HG03432 (cell line): Measurements from ENCODE around the gene CNOT2.
"Not testable (repeated sequence)": the region's sequence is repeated elsewhere in the genome, so short reads cannot be mapped to it uniquely, and the experiment has no call there.

Experiments
- ATAC-seq: cut with Tn5 transposase; IDR thresholded peaks from one replicate; pipeline ENCODE4 v1.9.1; 2021; ENCODE audit warnings: mild to moderate bottlenecking, moderate library complexity; ENCODE audit not compliant: unreplicated experiment

CNOT2 gene

GRCh38 chr12:70359458-70360197 lies 116.4 kb downstream of the CNOT2 start:
- ATAC-seq = no peak

GRCh38 chr12:70360218-70360617 lies 117.0 kb downstream of the CNOT2 start:
- ATAC-seq = no peak

DNA sequence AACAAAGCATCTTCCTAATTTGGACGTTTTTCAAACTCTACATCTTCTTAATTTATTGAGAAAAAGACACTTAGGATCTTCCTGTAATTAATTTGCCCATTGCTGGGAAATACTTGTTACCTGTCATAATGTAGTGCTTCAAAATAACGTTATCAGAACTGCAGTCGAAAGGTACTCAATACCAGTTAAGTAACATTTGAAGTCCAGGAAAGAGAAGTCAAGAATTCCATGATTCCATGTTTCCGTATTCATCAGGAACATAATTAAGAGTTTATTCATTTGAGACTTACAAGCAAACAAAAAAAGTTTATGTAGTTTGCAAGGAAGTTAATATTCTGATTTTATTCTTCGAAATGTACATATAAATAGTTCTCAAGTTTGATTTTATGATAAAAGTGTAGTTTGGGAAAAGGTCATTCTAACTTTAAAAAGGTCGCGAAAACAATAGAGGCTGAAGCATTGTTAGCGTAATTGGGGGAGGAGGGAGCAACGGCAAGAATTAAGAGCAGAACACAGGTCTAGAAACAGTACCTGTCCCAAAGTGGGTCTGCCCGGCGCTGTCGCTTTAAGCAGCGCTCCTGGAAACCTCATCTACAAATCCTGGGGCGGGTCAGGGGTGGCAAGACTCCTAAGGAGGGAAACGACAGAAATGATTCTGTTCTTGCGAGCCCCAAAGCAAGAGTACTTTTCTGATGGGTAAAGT lies 121.6 kb downstream of the CNOT2 start:
- ATAC-seq = no peak

DNA sequence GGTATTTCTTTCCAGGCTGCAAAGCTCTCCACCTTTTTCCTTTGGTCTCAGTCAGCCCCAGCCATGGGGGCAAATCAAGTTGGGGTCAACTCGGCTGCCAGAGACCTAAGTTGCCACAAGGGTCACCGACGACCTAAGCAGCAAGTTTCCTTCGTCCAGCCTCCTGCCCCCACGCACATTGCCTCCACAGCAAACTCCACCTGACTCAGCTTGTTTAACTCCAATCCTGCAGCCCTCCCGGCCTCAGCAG lies 122.1 kb downstream of the CNOT2 start:
- ATAC-seq = no peak

DNA sequence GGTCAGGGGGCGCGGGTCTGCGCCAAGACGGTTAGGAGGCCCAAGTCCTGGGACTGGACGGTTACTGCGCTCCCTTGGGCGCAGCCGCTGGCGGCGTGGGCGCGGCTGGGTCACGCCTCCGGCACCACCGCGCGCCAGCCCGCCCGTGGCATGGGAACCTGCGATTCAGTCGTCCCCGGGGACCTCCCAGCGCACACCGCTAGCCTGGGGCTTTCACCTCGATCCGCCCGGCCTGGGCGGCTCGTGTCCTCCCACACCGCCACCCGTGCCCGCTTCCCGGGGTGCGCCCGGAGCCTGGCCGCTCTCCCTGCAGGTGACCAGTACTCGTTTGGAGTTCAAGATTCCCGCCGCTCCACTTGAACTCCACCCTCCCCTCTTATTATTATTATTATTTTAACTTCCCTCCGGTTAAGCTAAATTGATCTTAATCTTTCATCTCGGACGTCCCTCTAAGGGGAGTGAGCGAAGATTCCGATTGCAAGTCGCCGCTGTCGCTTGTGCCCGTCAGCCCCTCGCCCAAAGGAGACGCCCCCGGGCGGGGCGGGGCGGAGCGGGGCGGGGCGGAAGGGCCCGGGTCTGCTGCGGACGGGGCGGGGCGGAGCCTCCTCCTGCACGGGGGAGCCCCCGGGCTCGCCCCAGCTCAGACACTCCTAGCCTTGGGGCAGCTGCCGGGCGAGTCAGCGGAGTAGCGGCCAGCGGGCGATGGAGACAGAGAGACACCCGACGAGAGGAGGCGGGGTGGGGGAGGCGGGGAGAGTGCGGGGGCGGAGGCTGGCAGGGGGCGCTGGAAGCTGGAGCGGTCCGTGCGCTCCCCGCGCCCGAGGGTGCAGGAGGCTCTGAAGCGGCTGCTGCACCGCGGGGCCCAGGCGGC lies 122.7 kb downstream of the CNOT2 start, which contains the start of gene KCNMB4:
Gene KCNMB4, plus strand, starts transcription at position 643 of the 871 bp plus-strand sequence. CDS start 445 bp downstream, outside the sequence.
- ATAC-seq = peak; percentile 91

DNA sequence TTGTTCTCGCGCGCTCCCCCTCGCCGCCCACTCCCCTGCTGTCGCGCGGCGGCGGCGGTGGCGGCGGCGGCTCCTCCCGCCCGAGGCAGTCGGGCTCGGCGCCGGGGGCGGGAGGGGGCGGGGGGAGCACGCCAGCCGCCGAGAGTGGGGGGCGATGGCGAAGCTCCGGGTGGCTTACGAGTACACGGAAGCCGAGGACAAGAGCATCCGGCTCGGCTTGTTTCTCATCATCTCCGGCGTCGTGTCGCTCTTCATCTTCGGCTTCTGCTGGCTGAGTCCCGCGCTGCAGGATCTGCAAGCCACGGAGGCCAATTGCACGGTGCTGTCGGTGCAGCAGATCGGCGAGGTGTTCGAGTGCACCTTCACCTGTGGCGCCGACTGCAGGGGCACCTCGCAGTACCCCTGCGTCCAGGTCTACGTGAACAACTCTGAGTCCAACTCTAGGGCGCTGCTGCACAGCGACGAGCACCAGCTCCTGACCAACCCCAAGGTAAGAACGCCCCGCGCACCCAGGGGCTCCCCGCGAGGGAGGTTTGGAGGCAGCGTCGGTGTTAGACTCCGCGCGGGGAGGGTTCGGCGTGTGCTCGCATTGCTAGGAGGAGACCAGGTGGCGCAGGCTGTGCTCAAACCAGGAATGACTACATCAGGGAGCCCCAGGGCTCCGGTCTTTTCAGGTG lies 123.5 kb downstream of the CNOT2 start:
- peak; percentile 48 for ATAC-seq

- ATAC-seq = no peak
Observed at GRCh38 chr12:70367258-70368141, 124.3 kb downstream of the CNOT2 start.

DNA sequence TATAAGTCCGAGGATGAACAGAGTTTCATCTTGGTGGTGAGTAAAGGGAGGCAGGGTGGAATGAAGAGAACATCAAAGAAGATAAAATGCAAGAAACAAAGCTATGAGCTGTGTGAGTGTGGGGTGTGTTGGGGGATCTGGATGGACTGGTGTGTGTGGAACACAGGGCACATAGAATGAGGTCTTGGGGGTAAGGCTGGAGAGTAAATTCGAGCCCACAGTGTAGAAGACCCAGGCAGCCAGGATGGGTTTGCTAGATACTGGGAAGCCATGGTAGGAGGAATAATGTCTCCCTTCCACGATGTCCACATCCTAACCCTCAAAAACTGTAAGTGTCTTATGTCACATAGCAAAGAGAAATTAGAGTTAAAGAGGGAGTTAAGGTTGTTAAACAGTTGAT lies 129.6 kb downstream of the CNOT2 start:
- ATAC-seq = no peak

GRCh38 chr12:70379846-70380245 lies 136.6 kb downstream of the CNOT2 start:
- no peak for ATAC-seq

DNA sequence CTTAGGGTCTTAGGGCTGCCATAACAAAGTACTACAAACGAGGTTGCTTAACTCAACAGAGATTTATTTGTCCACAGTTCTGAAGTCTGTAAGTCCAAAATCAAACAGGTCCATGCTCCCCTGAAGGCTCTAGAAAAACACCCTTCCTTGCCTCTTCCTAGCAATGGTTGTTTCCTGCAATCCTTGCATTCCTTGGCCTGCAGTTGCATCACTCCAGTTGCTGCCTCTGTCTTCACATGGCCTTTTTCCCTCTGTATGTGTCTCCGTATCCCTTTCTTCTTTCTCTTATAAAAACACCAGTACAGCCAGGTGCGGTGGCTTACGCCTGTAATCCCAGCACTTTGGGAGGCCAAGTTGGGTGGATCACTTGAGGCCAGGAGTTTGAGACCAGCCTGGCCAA lies 140.3 kb downstream of the CNOT2 start:
- no peak for ATAC-seq

DNA sequence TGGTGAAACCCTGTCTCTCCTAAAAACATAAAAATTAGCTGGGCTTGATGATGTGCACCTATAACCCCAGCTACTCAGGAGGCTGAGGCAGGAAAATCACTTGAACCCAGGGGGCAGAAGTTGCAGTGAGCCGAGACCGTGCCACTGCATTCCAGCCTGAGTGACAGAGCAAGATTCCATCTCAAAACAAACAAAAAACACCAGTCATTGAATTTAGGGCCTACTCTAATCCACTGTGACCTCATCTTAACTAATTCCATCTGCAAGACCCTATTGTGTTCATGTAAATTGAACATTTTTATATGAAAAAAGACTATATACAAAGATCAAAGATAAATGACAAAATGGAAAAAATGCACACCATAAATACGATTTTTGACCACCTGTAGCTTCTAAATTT lies 140.7 kb downstream of the CNOT2 start:
- no peak for ATAC-seq

DNA sequence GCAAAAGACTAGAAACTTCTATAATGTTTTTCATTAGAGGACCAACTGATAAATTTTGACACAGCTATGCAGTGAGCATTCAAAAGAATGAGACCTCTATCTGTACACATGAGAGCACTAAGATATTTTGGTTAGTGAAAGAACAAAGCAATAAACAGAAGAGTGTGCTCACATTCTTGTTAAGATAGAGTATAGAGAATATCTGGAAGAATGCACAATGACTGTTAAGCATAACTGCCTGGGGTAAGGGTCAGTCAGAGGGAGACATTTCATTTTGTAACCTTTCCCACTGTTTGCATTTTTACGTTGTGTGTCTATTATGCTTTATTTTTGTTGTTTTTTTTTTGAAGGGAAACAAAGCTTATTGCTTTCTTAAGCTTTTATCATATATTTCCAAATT lies 143.5 kb downstream of the CNOT2 start:
- no peak for ATAC-seq

DNA sequence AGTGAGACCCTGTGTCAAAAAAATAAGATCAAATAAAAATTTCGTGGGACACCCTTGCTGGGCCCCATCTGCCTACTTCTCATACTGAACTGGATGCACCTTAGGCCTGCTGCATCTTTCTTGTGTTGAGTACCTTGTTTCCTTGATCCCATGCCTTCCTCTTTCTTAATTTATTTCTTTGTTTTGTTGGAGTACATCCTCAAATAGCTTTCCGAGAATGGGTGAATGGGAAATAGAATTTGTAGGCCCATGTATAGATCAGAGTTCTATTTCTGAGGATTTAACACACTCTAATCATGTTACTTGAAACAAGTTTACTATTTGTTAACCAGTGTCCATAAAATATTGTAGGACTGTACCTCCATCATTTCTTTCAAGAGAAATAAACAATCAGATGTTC lies 146.4 kb downstream of the CNOT2 start:
- ATAC-seq = no peak

DNA sequence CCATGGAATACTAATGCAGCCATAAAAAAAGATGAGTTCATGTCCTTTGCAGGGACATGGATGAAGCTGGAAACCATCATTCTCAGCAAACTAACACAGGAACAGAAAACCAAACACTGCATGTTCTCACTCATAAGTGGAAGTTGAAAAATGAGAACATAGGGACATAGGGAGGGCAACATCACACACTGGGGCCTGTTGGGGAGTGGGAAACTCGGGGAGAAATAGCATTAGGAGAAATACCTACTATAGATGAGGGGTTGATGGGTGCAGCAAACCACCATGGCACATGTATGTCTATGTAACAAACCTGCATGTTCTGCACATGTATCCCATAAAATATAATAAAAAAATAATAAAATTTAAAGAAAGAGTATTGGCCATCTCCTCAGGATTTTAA lies 149.4 kb downstream of the CNOT2 start:
- ATAC-seq = not testable (repeated sequence)

GRCh38 chr12:70393787-70394499 lies 150.7 kb downstream of the CNOT2 start:
- ATAC-seq = no peak

DNA sequence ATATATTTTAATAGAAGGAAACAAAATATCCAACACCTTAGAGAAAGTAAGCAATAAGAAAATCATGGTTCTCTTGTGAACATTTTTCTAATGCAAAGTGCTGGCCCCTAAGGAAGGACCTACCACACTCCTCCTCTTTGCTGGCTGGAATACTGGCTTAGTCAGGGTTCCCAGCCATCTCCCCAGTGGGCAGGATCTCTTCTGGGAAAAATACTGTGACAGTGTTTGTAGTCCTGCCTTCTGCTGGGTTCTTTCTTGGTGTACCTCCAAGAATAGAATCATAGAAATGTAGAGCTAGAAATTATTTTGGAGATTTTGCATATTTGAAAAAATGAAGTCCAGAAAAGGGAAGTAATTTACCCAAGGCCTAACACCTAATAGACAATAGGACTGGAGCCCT lies 154.8 kb downstream of the CNOT2 start:
- no peak for ATAC-seq

DNA sequence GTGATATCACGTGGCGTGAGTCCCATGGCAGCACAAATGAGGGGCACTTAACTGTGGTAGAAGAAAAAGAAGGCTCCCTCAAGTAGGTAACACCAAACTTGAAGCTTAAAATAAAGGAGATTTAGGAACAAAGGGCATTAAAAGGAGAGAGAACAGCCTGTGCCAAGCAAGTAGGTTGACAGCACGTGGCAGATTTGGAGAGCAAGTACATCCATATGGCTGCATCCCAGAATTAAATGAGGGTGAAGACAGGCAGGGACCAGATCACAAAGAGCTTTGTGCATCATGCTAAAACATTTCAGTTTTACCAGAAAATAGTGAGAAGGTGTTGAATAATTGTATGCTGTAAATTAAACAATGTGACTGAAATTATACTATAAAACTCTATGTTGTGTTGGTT lies 155.6 kb downstream of the CNOT2 start:
- no peak for ATAC-seq

DNA sequence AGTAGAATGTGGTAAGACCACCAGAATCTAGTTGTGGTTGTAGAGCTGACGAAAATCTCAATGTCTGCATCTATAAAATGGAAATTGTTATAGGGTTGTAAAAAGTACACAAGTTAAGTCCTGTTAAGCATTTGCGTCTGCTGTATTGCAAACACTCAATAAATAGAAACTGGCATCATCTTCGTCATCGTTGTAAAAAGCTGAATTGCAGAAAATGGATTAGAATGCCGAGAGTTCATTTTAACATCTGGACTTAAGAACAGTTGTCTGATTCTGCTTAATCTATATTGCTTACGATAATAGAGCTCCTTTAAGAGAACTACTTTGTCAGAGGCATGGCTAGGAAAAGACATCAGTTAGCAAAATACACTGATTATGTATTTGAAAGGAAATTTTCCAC lies 156.1 kb downstream of the CNOT2 start:
- no peak for ATAC-seq

GRCh38 chr12:70400124-70400523 lies 156.9 kb downstream of the CNOT2 start:
- ATAC-seq = no peak

- ATAC-seq = no peak
Observed at GRCh38 chr12:70402597-70402996, 159.4 kb downstream of the CNOT2 start.
